ENCODE data around the gene EHHADH.
"Not testable (repeated sequence)": the region's sequence is repeated elsewhere in the genome, so short reads cannot be mapped to it uniquely, and the experiment has no call there.

EHHADH gene

GRCh38 chr3:185270262-185270955, 16.6 kb upstream of the EHHADH start:
- H3K36me3 Mint-ChIP-seq (ENCODE audit: insufficient read depth): peaks cover 1% of the 10 kb centered on the region
- H3K27me3 Mint-ChIP-seq: peaks cover 82% of the 10 kb centered on the region
- DNase-seq (ENCODE audit: low spot score in 2 of 2): no peak
- H3K9me3 Mint-ChIP-seq: no peaks in the 10 kb centered on the region
- no peaks in the 10 kb centered on the region for H3K4me1 Mint-ChIP-seq
- no peak for ATAC-seq (replicated peaks; ENCODE audit: extremely low read depth, poor library complexity, severe bottlenecking)
- H3K4me3 Mint-ChIP-seq: no peak overlapping the region
- H3K27ac Mint-ChIP-seq (ENCODE audit: low read depth): no peak overlapping the region

DNA sequence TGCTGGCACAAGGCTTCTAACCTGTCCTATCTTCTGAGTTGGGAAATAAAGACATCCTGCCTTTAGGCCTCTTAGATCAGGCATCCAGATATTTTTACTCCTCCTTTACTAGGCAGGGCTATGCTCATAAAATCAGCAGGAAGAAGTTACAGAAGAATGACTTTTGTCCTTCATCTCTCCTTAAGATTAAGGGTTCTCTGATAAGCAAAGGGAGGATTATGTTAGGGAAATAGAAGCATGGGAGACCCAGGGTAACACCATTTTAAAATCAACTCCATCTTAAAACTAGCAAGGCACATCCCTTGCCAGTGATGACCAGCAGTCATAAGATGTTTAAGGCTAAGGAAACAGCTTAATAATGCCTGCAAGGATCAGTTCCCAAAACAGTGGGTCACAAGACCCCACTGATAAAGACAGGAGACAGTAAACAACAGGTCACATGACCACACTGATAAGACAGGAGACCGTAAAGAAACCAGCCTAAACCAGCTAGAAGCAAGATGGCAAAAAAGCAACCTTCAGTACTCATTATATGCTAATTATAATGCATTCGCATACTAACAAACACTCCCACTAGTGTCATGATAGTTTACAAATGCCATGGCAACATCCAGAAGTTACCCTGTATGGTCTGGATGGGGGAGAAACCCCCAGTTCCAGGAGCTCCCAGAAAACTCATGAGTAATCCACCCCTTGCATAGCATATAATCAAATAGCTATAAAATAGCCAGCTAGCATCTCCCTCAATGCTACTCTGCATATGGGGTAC, 14.5 kb upstream of the EHHADH start:
- Mint-ChIP-seq H3K27ac (ENCODE audit: low read depth) (no peak overlapping the region), H3K4me3 (no peak overlapping the region), H3K27me3 (peaks cover 86% of the 10 kb centered on the region), H3K9me3 (no peaks in the 10 kb centered on the region), H3K36me3 (ENCODE audit: insufficient read depth) (peaks cover 1% of the 10 kb centered on the region), H3K4me1 (no peaks in the 10 kb centered on the region)
- ATAC-seq (replicated peaks; ENCODE audit: extremely low read depth, poor library complexity, severe bottlenecking): no peak
- DNase-seq (ENCODE audit: low spot score in 2 of 2): no peak

DNA sequence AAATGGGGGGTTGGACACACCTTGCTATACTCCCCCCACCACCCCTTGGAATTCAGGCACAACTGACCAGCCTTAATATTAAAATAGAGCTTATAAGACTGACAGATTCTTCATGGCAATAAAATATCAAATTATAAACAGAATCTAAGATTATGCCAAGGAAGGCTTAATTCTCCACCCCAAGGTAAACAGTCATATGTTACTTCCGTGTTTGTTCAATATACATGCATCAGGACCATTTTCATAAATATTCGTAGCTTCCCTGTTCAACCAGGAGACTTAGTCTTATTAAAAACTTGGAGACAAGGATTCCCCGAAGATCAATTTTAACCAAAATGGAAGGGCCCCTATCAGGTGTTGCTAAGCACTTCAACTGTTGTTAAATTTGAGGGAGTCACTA, 13.3 kb upstream of the EHHADH start:
- no peaks in the 10 kb centered on the region for H3K4me1 Mint-ChIP-seq
- DNase-seq (ENCODE audit: low spot score in 2 of 2): no peak
- H3K4me3 Mint-ChIP-seq: no peak overlapping the region
- no peak overlapping the region for H3K27ac Mint-ChIP-seq (ENCODE audit: low read depth)
- peaks cover 79% of the 10 kb centered on the region for H3K27me3 Mint-ChIP-seq
- H3K36me3 Mint-ChIP-seq (ENCODE audit: insufficient read depth): peaks cover 1% of the 10 kb centered on the region
- H3K9me3 Mint-ChIP-seq: no peaks in the 10 kb centered on the region
- ATAC-seq (replicated peaks; ENCODE audit: extremely low read depth, poor library complexity, severe bottlenecking): no peak

GRCh38 chr3:185264849-185265553, 11.2 kb upstream of the EHHADH start:
- ATAC-seq (replicated peaks; ENCODE audit: extremely low read depth, poor library complexity, severe bottlenecking): no peak
- Mint-ChIP-seq H3K4me3 (no peak overlapping the region), H3K4me1 (no peaks in the 10 kb centered on the region), H3K36me3 (ENCODE audit: insufficient read depth) (peaks cover 1% of the 10 kb centered on the region), H3K9me3 (no peaks in the 10 kb centered on the region), H3K27ac (ENCODE audit: low read depth) (no peak overlapping the region), H3K27me3 (peaks cover 58% of the 10 kb centered on the region)
- no peak for DNase-seq (ENCODE audit: low spot score in 2 of 2)

DNA sequence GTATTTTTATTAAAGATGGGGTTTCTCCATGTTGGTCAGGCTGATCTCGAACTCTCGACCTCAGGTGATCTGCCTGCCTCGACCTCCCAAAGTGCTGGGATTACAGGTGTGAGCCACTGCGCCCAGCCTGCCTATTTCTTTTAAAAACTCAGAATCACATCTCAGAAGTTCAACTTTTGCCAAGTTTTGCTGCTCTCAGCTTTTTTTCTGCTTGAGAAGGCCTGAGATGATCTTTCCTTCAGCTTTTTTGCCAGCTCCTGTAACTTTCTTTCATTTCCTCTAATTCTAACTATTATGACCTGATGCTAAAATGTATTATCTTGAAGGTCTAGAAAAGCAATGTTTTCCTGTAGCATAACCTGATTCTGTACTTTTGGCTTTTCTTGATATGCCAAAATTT, 9.6 kb upstream of the EHHADH start:
- ATAC-seq (replicated peaks; ENCODE audit: extremely low read depth, poor library complexity, severe bottlenecking) (no peak), DNase-seq (ENCODE audit: low spot score in 2 of 2) (no peak)
- Mint-ChIP-seq H3K4me1 (no peaks in the 10 kb centered on the region), H3K36me3 (ENCODE audit: insufficient read depth) (peaks cover under 1% of the 10 kb centered on the region), H3K27ac (ENCODE audit: low read depth) (no peak overlapping the region), H3K4me3 (no peak overlapping the region), H3K9me3 (no peaks in the 10 kb centered on the region), H3K27me3 (peaks cover 55% of the 10 kb centered on the region)

DNA sequence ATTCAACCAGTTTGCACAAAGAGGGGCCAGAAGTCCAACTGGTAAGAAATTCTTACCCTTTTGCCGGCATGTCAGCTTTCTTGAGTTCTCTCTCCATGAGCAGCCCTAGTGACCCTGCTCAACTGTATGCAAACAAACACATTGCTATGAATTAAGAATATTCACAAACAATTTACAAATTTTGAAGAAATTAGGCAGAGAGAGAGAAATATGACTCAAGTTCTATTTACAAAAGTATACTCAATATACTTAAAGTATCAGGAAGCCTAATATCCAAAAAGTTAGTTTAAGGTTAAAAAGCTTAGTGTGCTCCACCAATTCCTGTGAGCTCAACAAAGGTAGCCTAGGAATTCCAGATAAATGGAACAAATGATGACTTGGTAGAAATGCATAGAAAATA, 3.5 kb upstream of the EHHADH start:
- Mint-ChIP-seq H3K4me3 (no peak overlapping the region), H3K36me3 (ENCODE audit: insufficient read depth) (no peaks in the 10 kb centered on the region), H3K27ac (ENCODE audit: low read depth) (no peak overlapping the region), H3K9me3 (no peaks in the 10 kb centered on the region), H3K4me1 (no peaks in the 10 kb centered on the region), H3K27me3 (peaks cover 13% of the 10 kb centered on the region)
- no peak for ATAC-seq (replicated peaks; ENCODE audit: extremely low read depth, poor library complexity, severe bottlenecking)
- no peak for DNase-seq (ENCODE audit: low spot score in 2 of 2)

DNA sequence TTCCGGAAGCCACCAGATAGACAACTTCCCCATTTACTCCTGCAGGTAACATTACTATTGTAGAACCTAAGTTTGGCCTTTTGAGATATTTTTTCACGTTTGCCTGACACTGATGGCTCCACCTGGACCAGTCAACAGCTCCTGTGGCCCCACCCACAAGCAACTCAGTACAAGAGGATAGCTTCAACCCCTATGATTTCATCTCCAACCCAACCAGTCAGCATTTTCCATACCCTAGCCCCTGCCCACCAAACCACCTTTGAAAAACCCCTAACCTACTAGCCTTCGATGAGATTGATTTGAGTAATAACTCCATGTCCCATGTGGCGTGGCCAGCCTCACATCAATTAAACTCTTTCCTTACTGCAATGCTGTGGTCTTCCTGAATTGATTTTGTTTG, 950 bp upstream of the EHHADH start:
- H3K4me1 Mint-ChIP-seq: no peaks in the 10 kb centered on the region
- H3K27ac Mint-ChIP-seq (ENCODE audit: low read depth): no peak overlapping the region
- H3K9me3 Mint-ChIP-seq: no peaks in the 10 kb centered on the region
- H3K36me3 Mint-ChIP-seq (ENCODE audit: insufficient read depth): no peaks in the 10 kb centered on the region
- peaks cover 21% of the 10 kb centered on the region for H3K27me3 Mint-ChIP-seq
- DNase-seq (ENCODE audit: low spot score in 2 of 2): no peak
- no peak for ATAC-seq (replicated peaks; ENCODE audit: extremely low read depth, poor library complexity, severe bottlenecking)
- peak overlapping the region; percentile 70 for H3K4me3 Mint-ChIP-seq

GRCh38 chr3:185253133-185253532, 716 bp downstream of the EHHADH start:
- H3K27me3 Mint-ChIP-seq; H3K36me3 Mint-ChIP-seq (ENCODE audit: insufficient read depth); ATAC-seq (replicated peaks; ENCODE audit: extremely low read depth, poor library complexity, severe bottlenecking); H3K4me1 Mint-ChIP-seq; H3K9me3 Mint-ChIP-seq; DNase-seq (ENCODE audit: low spot score in 2 of 2): not testable (repeated sequence)
- H3K4me3 Mint-ChIP-seq: peak overlapping the region; percentile 70
- H3K27ac Mint-ChIP-seq (ENCODE audit: low read depth): peak overlapping the region; percentile 80

DNA sequence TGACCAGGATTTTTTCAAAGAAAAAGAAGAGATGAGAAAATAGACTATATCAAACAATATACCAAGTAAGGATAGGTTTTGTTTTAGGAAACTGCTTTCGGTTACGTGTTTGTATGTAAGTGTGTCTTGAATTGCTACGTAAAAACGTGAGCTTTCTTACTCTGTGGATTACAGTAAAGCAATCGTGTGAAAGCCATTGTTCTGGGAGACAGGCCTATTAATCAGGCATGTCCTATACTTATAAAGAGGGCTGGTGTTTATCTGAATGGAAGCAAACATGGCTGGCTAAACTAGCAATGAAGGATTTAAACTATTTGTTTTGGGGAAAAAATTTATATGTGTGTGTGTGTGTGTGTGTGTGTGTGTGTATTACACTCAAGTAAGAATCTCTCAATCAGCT, 2.6 kb downstream of the EHHADH start:
- ATAC-seq (replicated peaks; ENCODE audit: extremely low read depth, poor library complexity, severe bottlenecking): no peak
- no peak overlapping the region for H3K4me3 Mint-ChIP-seq

GRCh38 chr3:185250653-185251052, 3.2 kb downstream of the EHHADH start:
- Mint-ChIP-seq H3K36me3 (ENCODE audit: insufficient read depth) (no peaks in the 10 kb centered on the region), H3K27me3 (peaks cover 10% of the 10 kb centered on the region), H3K9me3 (no peaks in the 10 kb centered on the region), H3K4me1 (no peaks in the 10 kb centered on the region), H3K27ac (ENCODE audit: low read depth) (no peak overlapping the region), H3K4me3 (no peak overlapping the region)
- DNase-seq (ENCODE audit: low spot score in 2 of 2) (no peak), ATAC-seq (replicated peaks; ENCODE audit: extremely low read depth, poor library complexity, severe bottlenecking) (no peak)

More for the DNA sequence above, 2.6 kb downstream of the EHHADH start:
- Mint-ChIP-seq H3K9me3 (no peaks in the 10 kb centered on the region), H3K27ac (ENCODE audit: low read depth) (no peak overlapping the region), H3K4me1 (no peaks in the 10 kb centered on the region), H3K27me3 (peaks cover 10% of the 10 kb centered on the region), H3K36me3 (ENCODE audit: insufficient read depth) (no peaks in the 10 kb centered on the region)
- DNase-seq (ENCODE audit: low spot score in 2 of 2): no peak

DNA sequence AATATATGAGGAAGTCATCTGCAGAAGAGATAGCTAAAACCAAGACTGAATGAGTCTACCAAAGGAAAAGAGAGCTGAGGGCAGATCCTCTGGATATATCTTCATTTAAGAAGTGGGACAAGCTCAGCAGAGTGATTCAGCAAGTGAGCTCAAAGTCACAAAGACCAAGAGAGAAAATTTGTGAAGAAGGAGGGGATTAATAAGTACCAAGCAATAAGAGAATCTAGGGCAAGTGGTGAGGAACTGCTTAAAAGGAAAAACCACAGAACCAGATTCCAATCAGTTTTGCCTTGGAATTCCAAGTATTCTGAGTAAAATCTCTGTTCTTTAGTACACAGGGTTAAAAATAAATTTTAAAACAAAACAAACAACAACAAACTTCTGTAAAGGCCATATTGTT, 3.6 kb downstream of the EHHADH start:
- Mint-ChIP-seq H3K4me1 (no peaks in the 10 kb centered on the region), H3K9me3 (no peaks in the 10 kb centered on the region), H3K4me3 (no peak overlapping the region), H3K27ac (ENCODE audit: low read depth) (no peak overlapping the region), H3K36me3 (ENCODE audit: insufficient read depth) (no peaks in the 10 kb centered on the region), H3K27me3 (peaks cover 10% of the 10 kb centered on the region)
- ATAC-seq (replicated peaks; ENCODE audit: extremely low read depth, poor library complexity, severe bottlenecking): no peak
- DNase-seq (ENCODE audit: low spot score in 2 of 2): no peak

GRCh38 chr3:185242642-185243041, 11.2 kb downstream of the EHHADH start:
- DNase-seq (ENCODE audit: low spot score in 2 of 2): no peak
- no peak for ATAC-seq (replicated peaks; ENCODE audit: extremely low read depth, poor library complexity, severe bottlenecking)
- Mint-ChIP-seq H3K4me3 (no peak overlapping the region), H3K27me3 (peaks cover 40% of the 10 kb centered on the region), H3K4me1 (no peaks in the 10 kb centered on the region), H3K36me3 (ENCODE audit: insufficient read depth) (no peaks in the 10 kb centered on the region), H3K9me3 (peaks cover 16% of the 10 kb centered on the region), H3K27ac (ENCODE audit: low read depth) (no peak overlapping the region)

DNA sequence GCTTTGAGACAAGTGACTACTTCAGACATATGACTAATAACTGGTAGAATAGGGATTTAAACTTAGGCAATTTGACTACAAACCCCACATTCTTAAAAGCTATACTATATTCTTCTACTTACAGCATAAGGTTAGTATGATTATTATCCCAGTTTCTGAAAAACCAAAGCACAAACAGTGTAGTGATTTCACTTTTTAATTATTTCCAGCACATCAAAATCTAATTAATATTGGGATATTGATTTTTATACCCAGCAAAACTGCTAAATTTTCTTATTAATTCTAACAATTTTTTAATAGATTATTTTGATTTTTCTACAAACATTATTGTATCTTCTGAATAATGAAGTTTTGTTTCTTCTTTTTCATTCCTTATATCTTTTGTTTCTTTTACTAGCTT, 16.9 kb downstream of the EHHADH start:
- Mint-ChIP-seq H3K4me1 (no peaks in the 10 kb centered on the region), H3K9me3 (peaks cover 7% of the 10 kb centered on the region), H3K27ac (ENCODE audit: low read depth) (no peak overlapping the region), H3K27me3 (peaks cover 17% of the 10 kb centered on the region), H3K36me3 (ENCODE audit: insufficient read depth) (no peaks in the 10 kb centered on the region), H3K4me3 (no peak overlapping the region)
- no peak for ATAC-seq (replicated peaks; ENCODE audit: extremely low read depth, poor library complexity, severe bottlenecking)
- no peak for DNase-seq (ENCODE audit: low spot score in 2 of 2)
